GM19463 (cell line): ENCODE results near the gene VKORC1L1.
"Not testable (repeated sequence)": the region's sequence is repeated elsewhere in the genome, so short reads cannot be mapped to it uniquely, and the experiment has no call there.

Source experiments
- ATAC-seq: cut with Tn5 transposase; IDR thresholded peaks from one replicate; pipeline ENCODE4 v1.9.1; 2021; ENCODE audit warnings: mild to moderate bottlenecking, moderate library complexity; ENCODE audit not compliant: unreplicated experiment

VKORC1L1 gene

GRCh38 chr7:65884983-65885382 lies 12.1 kb downstream of the VKORC1L1 start:
- not testable (repeated sequence) for ATAC-seq

- not testable (repeated sequence) for ATAC-seq
These were observed 12.7 kb downstream of the VKORC1L1 start for GRCh38 chr7:65885533-65885932.

- not testable (repeated sequence) for ATAC-seq
These were observed 15.7 kb downstream of the VKORC1L1 start for GRCh38 chr7:65888434-65889156.

- not testable (repeated sequence) for ATAC-seq
These were observed 16.8 kb downstream of the VKORC1L1 start for GRCh38 chr7:65889722-65890121.

- no peak for ATAC-seq
These were observed 19.3 kb downstream of the VKORC1L1 start for GRCh38 chr7:65892161-65892560.

GRCh38 chr7:65892835-65893234 lies 20.0 kb downstream of the VKORC1L1 start:
- ATAC-seq: no peak

GRCh38 chr7:65896279-65896870 lies 23.5 kb downstream of the VKORC1L1 start:
- ATAC-seq: no peak

- not testable (repeated sequence) for ATAC-seq
These were observed 24.4 kb downstream of the VKORC1L1 start for GRCh38 chr7:65897289-65897688.

GRCh38 chr7:65898677-65899447 lies 26.0 kb downstream of the VKORC1L1 start:
- peak; percentile 76 for ATAC-seq

- no peak for ATAC-seq
These were observed 29.4 kb downstream of the VKORC1L1 start for GRCh38 chr7:65902306-65902705.

- no peak for ATAC-seq
These were observed 34.8 kb downstream of the VKORC1L1 start for GRCh38 chr7:65907501-65908198.

- ATAC-seq: no peak
These were observed 37.4 kb downstream of the VKORC1L1 start for GRCh38 chr7:65910237-65910636.

GRCh38 chr7:65912237-65912636 lies 39.4 kb downstream of the VKORC1L1 start:
- no peak for ATAC-seq

GRCh38 chr7:65915921-65916657 lies 43.2 kb downstream of the VKORC1L1 start:
- peak; percentile 44 for ATAC-seq

- no peak for ATAC-seq
These were observed 50.4 kb downstream of the VKORC1L1 start for GRCh38 chr7:65923316-65923715.

- ATAC-seq: no peak
These were observed 51.3 kb downstream of the VKORC1L1 start for GRCh38 chr7:65924193-65924592.

- no peak for ATAC-seq
These were observed 52.2 kb downstream of the VKORC1L1 start for GRCh38 chr7:65925040-65925439.

GRCh38 chr7:65926588-65926987 lies 53.7 kb downstream of the VKORC1L1 start:
- ATAC-seq: no peak

GRCh38 chr7:65927489-65928448 lies 54.9 kb downstream of the VKORC1L1 start:
- ATAC-seq: no peak
